Epithelial cell of prostate (primary cell): ENCODE measurements around the gene PSMG1.
A peak's percentile ranks its signal among the peaks of the same experiment; 100 is the strongest.

Source experiments
- DNase-seq: peaks from one replicate; pipeline ENCODE4 v3.0.0-alpha.2; 2011; ENCODE audit warnings: low read depth, low spot score
- H3K27ac ChIP-seq: fragments of 450-650 bp; 2 replicates; pipeline ENCODE4 v1.5.1; 2017; ENCODE audit warnings: mild to moderate bottlenecking

PSMG1 gene

GRCh38 chr21:39189857-39190604, 6.8 kb upstream of the PSMG1 start:
- H3K27ac ChIP-seq, result peak overlapping the region; percentile 35
- no peak for DNase-seq

- H3K27ac ChIP-seq, result no peak overlapping the region
Observed at GRCh38 chr21:39188521-39189139, 5.4 kb upstream of the PSMG1 start.

GRCh38 chr21:39187141-39187540, 3.9 kb upstream of the PSMG1 start:
- no peak for DNase-seq
- peak overlapping the region; percentile 53 for H3K27ac ChIP-seq

More at GRCh38 chr21:39188521-39189139, 5.4 kb upstream of the PSMG1 start:
- no peak for DNase-seq

- no peak for DNase-seq
- peak overlapping the region; percentile 53 for H3K27ac ChIP-seq
Observed at GRCh38 chr21:39186676-39187075, 3.4 kb upstream of the PSMG1 start.

GRCh38 chr21:39185157-39185556, 1.9 kb upstream of the PSMG1 start:
- H3K27ac ChIP-seq, result no peak overlapping the region
- no peak for DNase-seq

GRCh38 chr21:39184050-39184980, 1.1 kb upstream of the PSMG1 start:
- DNase-seq, result no peak
- H3K27ac ChIP-seq, result peak overlapping the region; percentile 76

GRCh38 chr21:39182484-39183271, 573 bp downstream of the PSMG1 start:
- no peak for DNase-seq
- peak overlapping the region; percentile 76 for H3K27ac ChIP-seq

- no peak overlapping the region for H3K27ac ChIP-seq
- no peak for DNase-seq
Observed at GRCh38 chr21:39182016-39182415, 1.2 kb downstream of the PSMG1 start.

GRCh38 chr21:39181205-39181818, 1.9 kb downstream of the PSMG1 start:
- no peak for DNase-seq
- H3K27ac ChIP-seq, result no peak overlapping the region

GRCh38 chr21:39180429-39181019, 2.7 kb downstream of the PSMG1 start:
- DNase-seq, result no peak
- no peak overlapping the region for H3K27ac ChIP-seq

- no peak overlapping the region for H3K27ac ChIP-seq
- DNase-seq, result no peak
Observed at GRCh38 chr21:39178421-39178820, 4.8 kb downstream of the PSMG1 start.

- DNase-seq, result no peak
- H3K27ac ChIP-seq, result no peak overlapping the region
Observed at GRCh38 chr21:39176271-39176709, 7.0 kb downstream of the PSMG1 start.

- H3K27ac ChIP-seq, result no peak overlapping the region
- DNase-seq, result no peak
Observed at GRCh38 chr21:39175665-39176064, 7.6 kb downstream of the PSMG1 start.

GRCh38 chr21:39175154-39175553, 8.1 kb downstream of the PSMG1 start:
- H3K27ac ChIP-seq, result no peak overlapping the region
- no peak for DNase-seq

GRCh38 chr21:39173716-39174680, 9.3 kb downstream of the PSMG1 start:
- no peak overlapping the region for H3K27ac ChIP-seq
- no peak for DNase-seq

- no peak overlapping the region for H3K27ac ChIP-seq
- no peak for DNase-seq
Observed at GRCh38 chr21:39169906-39170305, 13.3 kb downstream of the PSMG1 start.

- DNase-seq, result no peak
- no peak overlapping the region for H3K27ac ChIP-seq
Observed at GRCh38 chr21:39168800-39169199, 14.5 kb downstream of the PSMG1 start.

- no peak overlapping the region for H3K27ac ChIP-seq
- DNase-seq, result no peak
Observed at GRCh38 chr21:39164523-39164922, 18.7 kb downstream of the PSMG1 start.
